Limb (tissue), 2 donors: Measurements from ENCODE around the gene PRR20E.
A peak's percentile ranks its signal among the peaks of the same experiment; 100 is the strongest.
"Not testable (repeated sequence)": the region's sequence is repeated elsewhere in the genome, so short reads cannot be mapped to it uniquely, and the experiment has no call there.

Source experiments
- DNase-seq, 2 donors: peaks; one replicate each; pipeline ENCODE4 v3.0.0-alpha.2; 2016; ENCODE audit errors: extremely low spot score in 2 of 2

Gene PRR20E

GRCh38 chr13:57166897-57167296 lies at the start of gene PRR20E:
Gene PRR20E, plus strand, starts transcription at chr13:57167197. Its CDS starts 387 bp downstream, at chr13:57167584.
- DNase-seq, result not testable (repeated sequence)

- DNase-seq, result peak; percentile 48 to 83
Observed at GRCh38 chr13:57123681-57124080, 43.3 kb upstream of the PRR20E start.

GRCh38 chr13:57128909-57129308 lies 38.1 kb upstream of the PRR20E start:
- no peak for DNase-seq

- DNase-seq, result no peak
Observed at GRCh38 chr13:57136093-57136492, 30.9 kb upstream of the PRR20E start.

- DNase-seq, result no peak
Observed at GRCh38 chr13:57137585-57137984, 29.4 kb upstream of the PRR20E start.

- DNase-seq, result no peak
Observed at GRCh38 chr13:57138988-57139387, 28.0 kb upstream of the PRR20E start.

GRCh38 chr13:57139781-57140180 lies 27.2 kb upstream of the PRR20E start:
- DNase-seq, result not testable (repeated sequence)

- not testable (repeated sequence) for DNase-seq
Observed at GRCh38 chr13:57140235-57140968, 26.6 kb upstream of the PRR20E start, which contains the start of gene PRR20A. Gene PRR20A, plus strand, starts transcription at chr13:57140918. Its CDS starts 387 bp downstream, at chr13:57141305.

GRCh38 chr13:57147188-57147587 lies 19.8 kb upstream of the PRR20E start, which contains the start of gene PRR20B:
Gene PRR20B, plus strand, starts transcription at chr13:57147488. Its CDS starts 387 bp downstream, at chr13:57147875.
- not testable (repeated sequence) for DNase-seq

GRCh38 chr13:57148106-57148505 lies 18.9 kb upstream of the PRR20E start:
- DNase-seq, result not testable (repeated sequence)

GRCh38 chr13:57153761-57154160 lies 13.2 kb upstream of the PRR20E start, which contains the start of gene PRR20C:
Gene PRR20C, plus strand, starts transcription at chr13:57154061. Its CDS starts 387 bp downstream, at chr13:57154448.
- not testable (repeated sequence) for DNase-seq

- DNase-seq, result not testable (repeated sequence)
Observed at GRCh38 chr13:57160332-57160731, 6.7 kb upstream of the PRR20E start, which contains the start of gene PRR20D. Gene PRR20D, plus strand, starts transcription at chr13:57160632. Its CDS starts 387 bp downstream, at chr13:57161019.

- DNase-seq, result no peak
Observed at GRCh38 chr13:57191667-57192066, 24.7 kb downstream of the PRR20E start.

- DNase-seq, result no peak
Observed at GRCh38 chr13:57212989-57213388, 46.0 kb downstream of the PRR20E start.
